Measurements from ENCODE around the gene SYAP1.

The SYAP1 gene

GRCh38 chrX:16814597-16814996 is 95.2 kb downstream of the SYAP1 start:
- no peak overlapping the region for H3K9ac ChIP-seq (ENCODE audit: low read length)
- H3K27me3 ChIP-seq (ENCODE audit: control insufficient read depth, insufficient read depth, low read length), result no peaks in the 10 kb centered on the region
- H3K27ac ChIP-seq (ENCODE audit: low read length), result no peak overlapping the region
- no peak overlapping the region for H3K4me3 ChIP-seq (ENCODE audit: low read length)
- H3K4me1 ChIP-seq (ENCODE audit: control insufficient read depth, low read depth, low read length), result no peaks in the 10 kb centered on the region
- H3K9me3 ChIP-seq (ENCODE audit: control insufficient read depth, low read depth, low read length), result no peaks in the 10 kb centered on the region
- H3K36me3 ChIP-seq (ENCODE audit: control insufficient read depth, low read depth, low read length), result peaks cover 30% of the 10 kb centered on the region
